Psoas muscle (tissue), 8 donors: ENCODE measurements around the gene DNAI4. TPM values are rescaled to one million over a fixed set of nuclear protein-coding genes. Genes with fewer than 3 reads are reported as not detected.

Experiments used
- ATAC-seq, 4 donors: fragments of 200-7000 bp; cut with Tn5 transposase; one replicate each; pipeline ENCODE4 v1.9.1; 2020; ENCODE audit warnings: moderate library complexity in 3 of 4, mild to moderate bottlenecking in 2 of 4
- DNase-seq, 2 donors: peaks; one replicate each; pipeline ENCODE4 v3.0.0-alpha.2; 2020
- H3K27ac ChIP-seq: fragments of 200-600 bp; one replicate; pipeline ENCODE4 v1.8.0; 2022
- H3K27me3 ChIP-seq, 3 donors: fragments of 200-600 bp in 1 of 3; one replicate each; pipeline versions ENCODE4 v1.6.1 to v1.8.0; 2013 to 2022; ENCODE audit warnings: low read length in 2 of 3, mild to moderate bottlenecking in 2 of 3, moderate library complexity in 1 of 3; ENCODE audit not compliant: insufficient read depth in 3 of 3
- H3K36me3 ChIP-seq, 2 donors: fragments of 200-600 bp in 1 of 2; one replicate each; pipeline versions ENCODE4 v1.6.1 to v1.8.0; 2013 to 2022; ENCODE audit warnings: low read depth in 1 of 2, mild to moderate bottlenecking in 1 of 2, moderate library complexity in 1 of 2; ENCODE audit not compliant: insufficient read depth in 1 of 2
- H3K4me1 ChIP-seq: fragments of 200-600 bp; one replicate; pipeline ENCODE4 v1.8.0; 2022
- H3K4me3 ChIP-seq: fragments of 200-600 bp; one replicate; pipeline ENCODE4 v1.8.0; 2022; ENCODE audit warnings: mild to moderate bottlenecking
- H3K9me3 ChIP-seq: fragments of 200-600 bp; one replicate; pipeline ENCODE4 v1.8.0; 2022
- CTCF ChIP-seq: fragments of 200-600 bp; IDR thresholded peaks from one replicate; pipeline ENCODE4 v1.8.0; 2022; ENCODE audit warnings: antibody characterized with exemption
- WGBS, 3 donors: extraction: QIAGEN DNeasy Blood & Tissue Kit; methylation state at CpG; one replicate each; pipeline versions ENCODE4 v1.1.6 to v1.1.7; 2013; 5-methylcytosine and 5-hydroxymethylcytosine counted together
- intact Hi-C, 2 donors: fragments of 100-400 bp; cut with DNase I; formaldehyde crosslinking; loops; one replicate each; pipeline versions ENCODE4 v1.11.0 to v1.14.2; 2022
- polyA plus RNA-seq, 3 donors: library from polyadenylated mRNA; stranded (reverse); fragments of 200-250 nt; gene quantifications; one replicate each; pipeline ENCODE4 v1.2.3, GENCODE V29; 2013
- total RNA-seq, 4 donors: library from RNA; stranded (reverse); fragmentation: NEBNext Ultra II Directional in 2 of 4; extraction: Animal tissue kit (Norgen Biotek cat#: 25700) in 2 of 4; gene quantifications; one replicate each; pipeline versions ENCODE4 v1.2.1 to v1.2.4, GENCODE V29; 2021 to 2023
- donor health status: healthy with polysubstance abuse.
- donor health status: DM: no; HTN: no; CAD: no; lungs with moderate emphysema.
- donor health status: Bipolar disorder and iron deficiency.
- donor health status: healthy.
- donor health status: DM: yes; HTN: yes; CAD: no.
- donor health status: DM: no; HTN: no; CAD: no.
- donor health status: DM: no; HTN: no; CAD: no.
- donor health status: DM: yes; HTN: yes; CAD: no.

The DNAI4 gene
- total and polyA plus RNA-seq, 7 donors: 0.18 to 6.5 (median 4.5) TPM

GRCh38 chr1:66840929-66841328 is 83.7 kb downstream of the DNAI4 start:
- ATAC-seq (no peak), DNase-seq (no peak)
- intact Hi-C loops: no loop called here
- Histone ChIP-seq H3K9me3 (no peaks in the 10 kb centered on the region), H3K4me3 (no peak overlapping the region), H3K4me1 (no peaks in the 10 kb centered on the region), H3K27ac (no peak overlapping the region), H3K36me3 (no peaks in the 10 kb centered on the region), H3K27me3 (no peaks in the 10 kb centered on the region)
- TF ChIP-seq CTCF: no peak

- no peak for ATAC-seq
- no peak for DNase-seq
- Histone ChIP-seq H3K4me3 (no peak overlapping the region), H3K9me3 (no peaks in the 10 kb centered on the region), H3K4me1 (no peaks in the 10 kb centered on the region), H3K36me3 (no peaks in the 10 kb centered on the region), H3K27ac (no peak overlapping the region), H3K27me3 (no peaks in the 10 kb centered on the region)
- TF ChIP-seq CTCF: no peak
- intact Hi-C loops: no loop called here
These were observed 89.7 kb downstream of the DNAI4 start for GRCh38 chr1:66834926-66835325.

- DNase-seq: no peak
- Histone ChIP-seq H3K36me3 (no peaks in the 10 kb centered on the region), H3K4me1 (no peaks in the 10 kb centered on the region), H3K27me3 (no peaks in the 10 kb centered on the region), H3K27ac (no peak overlapping the region), H3K4me3 (no peak overlapping the region), H3K9me3 (no peaks in the 10 kb centered on the region)
- intact Hi-C loops: no loop called here
- no peak for TF ChIP-seq CTCF
- no peak for ATAC-seq
These were observed 91.5 kb downstream of the DNAI4 start for GRCh38 chr1:66833112-66833511.

GRCh38 chr1:66831529-66832239 is 93.0 kb downstream of the DNAI4 start:
- intact Hi-C loops: no loop called here
- Histone ChIP-seq H3K9me3 (no peaks in the 10 kb centered on the region), H3K4me3 (no peak overlapping the region), H3K36me3 (no peaks in the 10 kb centered on the region), H3K4me1 (no peaks in the 10 kb centered on the region), H3K27ac (no peak overlapping the region), H3K27me3 (no peaks in the 10 kb centered on the region)
- DNase-seq: no peak
- TF ChIP-seq CTCF: no peak
- ATAC-seq: no peak
- 66 to 69% (median 69%) methylated on average over 3 of the region's 3 CpGs for WGBS, 3 donors

- H3K4me1 ChIP-seq: no peaks in the 10 kb centered on the region
- H3K27ac ChIP-seq: no peak overlapping the region
- intact Hi-C loops: loop anchor here in 1 of 2 donors (5.0 kb wide), 1 partner anchor 47 kb away; no protein-coding TSS in a partner anchor
- H3K27me3 ChIP-seq: no peaks in the 10 kb centered on the region
- no peaks in the 10 kb centered on the region for H3K36me3 ChIP-seq
- H3K4me3 ChIP-seq: no peak overlapping the region
- ATAC-seq: no peak
- no peak for DNase-seq
- 90 to 94% (median 92%) methylated on average over 1 of the region's 1 CpG for WGBS, 3 donors
- no peak for TF ChIP-seq CTCF
- no peaks in the 10 kb centered on the region for H3K9me3 ChIP-seq
These were observed 99.9 kb downstream of the DNAI4 start for GRCh38 chr1:66824771-66825170.
